Hematopoietic multipotent progenitor cell treated with erythropoietin and hydrocortisone succinate and interleukin-3 and kit ligand, for 15 days (in vitro differentiated cells): ENCODE measurements around the gene CRYAA.
"Not testable (repeated sequence)": the region's sequence is repeated elsewhere in the genome, so short reads cannot be mapped to it uniquely, and the experiment has no call there.

Experiments used
- DNase-seq: peaks from one replicate; pipeline ENCODE4 v3.0.0-alpha.2; 2015; ENCODE audit warnings: low spot score

The CRYAA gene

DNA sequence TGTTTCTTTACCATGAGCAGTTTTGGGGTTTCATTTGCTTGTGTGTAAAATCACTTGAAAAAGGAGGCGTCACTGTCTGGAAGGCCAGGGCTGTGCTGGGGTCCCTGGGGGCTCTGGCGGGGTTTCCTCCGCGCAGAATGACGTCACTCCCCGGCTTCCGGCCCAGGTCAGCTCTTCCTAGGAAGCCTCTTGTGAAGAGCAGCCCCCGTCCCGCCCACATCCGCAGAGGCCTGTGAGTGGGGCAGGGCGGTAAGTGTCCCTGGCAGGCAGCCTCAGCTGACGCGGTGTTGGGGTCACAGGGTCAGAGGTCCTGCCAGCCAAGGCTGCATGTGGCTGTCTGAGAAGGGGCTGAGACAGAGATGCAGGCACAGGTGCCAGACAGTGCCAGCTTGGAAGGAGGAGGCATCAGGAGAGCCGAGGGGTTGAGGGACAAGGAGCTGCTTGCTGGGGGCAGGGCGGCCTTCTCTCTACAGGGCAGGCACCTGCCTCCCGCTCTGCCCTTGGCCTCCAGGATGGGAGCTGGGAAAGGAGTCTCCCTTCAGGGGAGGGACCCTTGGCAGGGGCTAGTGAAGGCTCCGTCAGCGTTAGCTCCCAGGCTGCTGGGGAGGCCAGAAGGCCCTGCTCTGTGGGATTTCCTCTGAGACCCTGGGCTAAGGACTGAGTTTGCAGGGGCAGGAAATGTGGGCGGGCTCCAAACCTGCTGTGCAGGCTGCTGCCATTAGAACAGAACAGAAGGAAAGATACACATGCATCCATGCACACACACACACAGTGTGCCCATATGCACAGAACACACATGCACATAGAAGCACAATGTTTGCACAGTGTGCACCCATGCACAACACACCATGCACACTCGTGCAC lies 8.5 kb downstream of the CRYAA start:
- DNase-seq, result not testable (repeated sequence)

- DNase-seq, result not testable (repeated sequence)
Observed at GRCh38 chr21:43178175-43178826, 9.5 kb downstream of the CRYAA start.

DNA sequence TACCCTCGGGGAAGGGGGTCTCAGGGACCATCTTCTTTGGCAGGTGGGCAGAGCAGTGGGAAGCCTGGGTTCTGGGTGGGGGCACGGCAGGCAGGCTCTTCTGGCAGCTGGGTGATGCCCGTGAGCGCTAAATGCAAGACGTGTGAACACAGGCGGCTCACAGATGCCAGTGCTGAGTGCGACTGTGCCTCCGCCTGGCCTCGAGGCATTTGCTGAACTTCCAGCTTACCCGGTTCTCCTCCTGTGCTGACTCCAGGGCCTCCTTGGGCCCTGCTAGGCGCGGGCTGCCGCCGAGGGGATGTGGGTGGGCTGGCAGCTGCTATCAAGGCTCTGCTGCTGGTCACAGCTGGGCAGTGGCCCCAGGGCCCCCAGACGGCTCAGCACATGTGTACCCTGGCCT lies 12.2 kb downstream of the CRYAA start:
- not testable (repeated sequence) for DNase-seq

DNA sequence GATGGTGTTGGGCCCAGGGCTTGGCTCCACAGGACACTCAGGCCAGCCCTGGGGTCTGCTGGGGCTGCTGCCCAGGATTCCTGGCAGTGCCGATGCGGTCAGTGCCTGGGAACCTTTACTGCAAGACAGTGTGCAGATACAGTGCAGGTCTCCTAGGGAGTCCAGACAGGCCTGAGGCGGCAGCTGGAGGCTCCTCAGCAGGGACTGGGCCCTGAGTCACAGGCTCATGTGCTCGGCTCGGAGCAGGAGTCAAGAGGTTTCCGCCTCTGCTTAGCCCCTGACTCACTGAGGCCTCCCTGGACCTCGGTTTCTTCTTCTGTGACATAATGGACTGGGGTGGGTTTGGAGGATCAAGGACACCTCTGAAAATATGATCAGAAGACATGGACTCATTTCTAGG lies 18.5 kb downstream of the CRYAA start:
- not testable (repeated sequence) for DNase-seq

GRCh38 chr21:43187715-43188114 lies 18.9 kb downstream of the CRYAA start:
- no peak for DNase-seq

DNA sequence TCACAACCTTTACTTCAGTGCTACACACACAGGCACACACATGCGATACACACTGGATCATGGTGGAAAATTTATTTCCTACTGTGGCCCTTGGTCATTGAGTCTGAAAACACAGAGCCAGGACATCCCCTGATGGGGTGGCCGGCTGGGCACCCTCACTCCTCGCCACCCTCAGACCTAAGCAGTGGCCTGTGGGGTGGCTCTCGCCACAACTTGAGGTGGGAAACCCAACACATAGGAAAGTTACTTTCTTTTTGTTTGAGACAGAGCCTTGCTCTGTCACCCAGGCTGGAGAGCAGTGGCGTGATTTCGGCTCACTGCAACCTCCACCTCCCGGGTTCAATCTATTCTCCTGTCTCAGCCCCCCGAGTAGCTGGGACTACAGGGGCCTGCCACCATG lies 19.4 kb downstream of the CRYAA start:
- DNase-seq, result no peak

DNA sequence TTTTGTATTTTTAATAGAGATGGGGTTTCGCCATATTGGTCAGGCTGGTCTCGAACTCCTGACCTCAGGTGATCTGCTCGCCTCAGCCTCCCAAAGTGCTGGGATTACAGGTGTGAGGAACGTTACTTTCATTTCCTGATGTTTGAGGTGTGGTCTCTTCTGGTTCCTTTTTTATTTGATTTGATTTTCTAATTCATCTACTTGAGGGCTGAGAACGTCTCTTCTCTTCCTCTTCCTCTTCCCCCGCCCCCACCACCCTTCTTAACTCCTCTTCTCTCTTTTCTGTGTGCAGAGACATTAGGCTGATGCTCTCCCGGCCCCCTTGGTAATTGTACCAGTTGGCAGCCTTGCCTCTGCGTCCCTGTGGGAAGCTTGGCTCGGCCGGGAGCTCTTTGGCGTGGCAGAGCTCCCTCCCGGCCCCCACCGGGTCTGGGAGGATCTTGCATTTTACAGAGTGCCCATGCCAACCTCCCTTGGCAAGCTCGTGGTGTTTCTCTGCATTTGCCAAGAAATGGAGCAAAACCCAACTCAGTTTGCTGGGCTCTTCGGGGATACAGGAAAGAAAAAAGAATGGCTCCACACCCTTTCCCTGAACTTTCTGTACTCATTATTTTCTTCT lies 19.9 kb downstream of the CRYAA start:
- no peak for DNase-seq

DNA sequence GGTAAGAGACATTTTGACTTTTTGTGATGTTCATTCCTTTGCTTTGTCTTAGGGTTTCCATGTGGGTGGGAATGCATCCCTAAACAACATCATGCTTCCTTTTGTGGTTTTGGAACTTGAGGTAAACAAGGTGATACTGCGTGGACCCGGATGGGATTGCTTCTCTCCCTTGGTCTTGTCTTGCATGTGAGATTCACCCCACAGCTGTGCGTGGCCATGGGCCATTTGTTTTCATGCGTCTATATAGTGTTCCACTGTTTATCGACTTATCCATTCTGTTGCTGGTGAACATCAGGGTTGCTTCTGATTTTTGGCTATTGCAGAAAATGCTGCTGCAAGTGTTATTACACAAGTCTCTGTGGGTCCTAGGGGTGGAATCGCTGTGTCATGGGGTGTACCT lies 21.1 kb downstream of the CRYAA start:
- no peak for DNase-seq

DNA sequence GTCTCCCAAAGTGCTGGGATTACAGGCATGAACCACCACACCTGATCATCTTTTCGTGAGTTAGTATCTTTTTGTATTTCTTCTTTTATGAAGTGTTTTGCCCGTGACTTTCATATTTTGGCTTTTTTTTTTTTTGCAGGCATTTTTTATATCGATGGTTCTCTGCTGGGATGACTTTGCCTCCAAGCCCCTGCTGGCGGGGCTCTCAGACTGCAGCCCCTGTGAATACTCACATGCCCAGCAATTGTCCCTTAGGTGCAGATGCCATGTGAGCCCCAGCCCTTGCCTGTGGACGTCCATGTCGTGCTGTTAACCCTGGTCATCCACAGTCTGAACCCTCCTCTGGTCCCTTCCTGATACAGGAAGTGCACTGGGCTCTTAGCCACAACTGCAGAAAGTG lies 21.7 kb downstream of the CRYAA start:
- DNase-seq, result no peak

GRCh38 chr21:43190951-43191350 lies 22.1 kb downstream of the CRYAA start:
- DNase-seq, result no peak

DNA sequence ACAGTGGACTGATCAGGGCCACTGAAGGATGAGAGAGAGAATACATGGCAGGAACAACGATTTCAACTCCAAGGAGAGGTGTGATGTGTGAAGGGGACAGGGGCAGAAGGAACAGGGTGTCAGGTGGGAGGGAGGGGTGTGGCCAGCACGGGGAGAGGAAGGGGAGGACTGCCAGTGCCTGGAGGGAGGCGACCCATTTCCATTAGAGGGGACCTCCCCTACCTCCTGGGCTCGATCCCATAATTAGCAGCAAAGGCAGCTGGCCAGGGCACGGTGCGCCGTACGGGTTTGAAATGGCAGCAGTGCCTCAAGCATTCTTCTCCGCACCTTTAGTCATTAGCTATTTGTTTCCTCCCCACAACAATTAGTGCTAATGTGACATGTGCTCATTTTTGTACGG lies 22.7 kb downstream of the CRYAA start:
- DNase-seq, result no peak

DNA sequence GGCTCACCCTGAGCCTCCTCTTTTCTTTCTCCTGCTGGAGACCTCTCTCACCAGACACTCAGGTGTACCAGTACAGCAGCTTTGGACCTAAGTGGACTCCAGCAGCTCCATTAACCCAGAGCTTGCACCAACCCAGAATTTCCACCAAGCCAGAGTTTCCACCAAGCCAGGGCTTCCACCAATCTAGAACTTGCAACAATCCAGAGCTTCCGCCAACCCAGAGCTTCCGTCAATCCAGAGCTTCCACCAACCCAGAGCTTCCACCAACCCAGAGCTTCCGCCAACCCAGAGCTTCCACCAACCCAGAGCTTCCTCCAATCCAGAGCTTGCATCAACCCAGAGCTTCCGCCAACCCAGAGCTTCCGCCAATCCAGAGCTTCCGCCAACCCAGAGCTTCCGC lies 23.2 kb downstream of the CRYAA start:
- DNase-seq, result no peak

- no peak for DNase-seq
Observed at GRCh38 chr21:43192501-43193081, 23.8 kb downstream of the CRYAA start.

GRCh38 chr21:43193088-43193650 lies 24.4 kb downstream of the CRYAA start:
- DNase-seq, result no peak

DNA sequence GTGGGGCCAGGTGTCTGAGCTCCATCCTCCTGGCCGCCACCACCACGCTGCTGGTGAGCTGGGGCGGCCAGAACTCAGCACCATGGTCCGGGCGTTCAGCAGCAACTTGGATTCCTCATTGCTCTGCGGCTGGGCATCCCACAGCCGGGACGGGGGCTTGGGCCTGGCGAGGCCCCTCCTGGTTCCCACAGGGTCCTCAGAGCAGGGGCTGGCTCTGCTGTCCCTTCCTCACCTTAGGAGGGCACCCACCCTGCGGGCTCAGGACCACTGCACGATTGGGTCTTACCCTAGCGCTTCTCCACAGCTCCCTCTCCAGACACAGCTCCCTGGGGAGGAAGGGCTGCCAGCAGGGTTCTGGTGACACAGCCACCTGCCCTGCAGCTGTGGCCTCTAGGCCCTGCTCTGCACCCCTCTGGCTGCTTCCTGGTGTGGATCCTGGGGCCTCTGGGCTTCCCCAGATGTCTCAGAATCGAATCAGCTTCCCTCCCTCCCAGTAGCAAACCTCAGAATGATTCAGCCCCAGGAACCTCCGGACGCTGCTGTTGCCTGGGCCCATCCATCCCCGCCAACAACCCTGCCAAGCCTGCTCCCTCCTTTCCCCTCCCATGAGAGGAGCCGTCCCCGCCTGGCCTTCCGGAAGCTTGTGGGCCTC lies 25.0 kb downstream of the CRYAA start:
- no peak for DNase-seq

GRCh38 chr21:43194303-43195120 lies 25.7 kb downstream of the CRYAA start:
- DNase-seq, result no peak

GRCh38 chr21:43195121-43196021 lies 26.6 kb downstream of the CRYAA start:
- DNase-seq, result no peak

- no peak for DNase-seq
Observed at GRCh38 chr21:43196826-43197225, 28.0 kb downstream of the CRYAA start.

GRCh38 chr21:43198376-43198775 lies 29.6 kb downstream of the CRYAA start:
- DNase-seq, result no peak

DNA sequence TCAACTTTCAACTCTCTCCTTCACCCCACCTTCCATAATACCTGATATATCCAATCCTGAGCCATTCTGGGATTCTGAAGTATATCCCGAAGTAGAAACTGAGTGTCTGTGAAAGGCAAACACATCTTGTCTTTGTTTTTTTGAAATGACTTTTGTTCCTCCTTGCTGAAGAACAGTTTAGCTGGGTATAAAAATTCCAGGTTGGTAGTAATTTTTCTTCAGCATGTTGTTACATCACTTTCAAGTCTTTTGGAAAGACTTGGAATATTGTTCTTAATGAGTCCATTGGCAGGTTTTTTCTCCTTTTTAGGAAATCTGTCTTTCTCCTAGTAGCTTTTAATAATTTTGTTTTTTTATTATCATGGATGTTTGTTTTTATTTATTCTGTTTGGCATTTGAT lies 32.7 kb downstream of the CRYAA start:
- no peak for DNase-seq
